Stimulated activated CD8-positive, alpha-beta memory T cell treated with anti-CD3 and anti-CD28 coated beads, Interleukin-4, amount 100 ng/mL, for 24 hours (primary cell): Measurements from ENCODE around the gene PTX4.

Experiments used
- DNase-seq: peaks from one replicate; pipeline ENCODE4 v3.0.0-alpha.2; 2020; ENCODE audit warnings: low read depth

Gene PTX4

DNA sequence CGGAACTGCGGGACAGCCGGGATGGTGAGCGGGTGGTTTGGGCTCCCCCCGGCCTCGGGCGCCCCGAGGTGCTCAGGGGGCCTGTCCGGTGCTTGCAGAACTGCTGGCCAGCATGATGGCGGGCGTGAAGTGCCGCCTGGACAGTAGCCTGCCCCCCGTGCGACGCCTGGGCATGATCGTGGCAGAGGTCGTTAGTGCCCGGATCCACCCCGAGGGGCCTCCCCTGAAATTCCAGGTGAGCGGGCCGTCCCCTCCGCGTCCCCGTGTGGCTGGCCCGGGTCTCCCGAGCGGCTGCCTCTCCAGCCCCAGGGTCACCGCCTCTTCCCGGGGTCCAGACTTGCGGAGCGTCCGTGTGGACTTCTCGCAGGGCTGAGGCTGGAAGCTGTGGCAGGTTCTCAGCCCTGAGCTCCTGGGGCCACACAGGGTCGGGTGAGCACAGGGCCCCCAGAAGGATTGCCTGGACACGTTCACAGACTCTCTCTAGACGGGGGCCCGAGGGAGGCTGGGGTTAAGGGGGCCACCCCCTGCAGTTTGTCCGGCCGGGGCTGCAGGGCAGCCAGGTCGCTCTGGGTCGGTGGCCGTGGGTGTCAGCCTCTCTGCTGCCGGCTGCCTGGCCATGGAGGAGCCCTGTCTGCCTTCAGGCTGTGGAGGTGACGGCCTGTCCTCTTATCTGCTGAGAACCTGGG, 11.9 kb upstream of the PTX4 start:
- no peak for DNase-seq

DNA sequence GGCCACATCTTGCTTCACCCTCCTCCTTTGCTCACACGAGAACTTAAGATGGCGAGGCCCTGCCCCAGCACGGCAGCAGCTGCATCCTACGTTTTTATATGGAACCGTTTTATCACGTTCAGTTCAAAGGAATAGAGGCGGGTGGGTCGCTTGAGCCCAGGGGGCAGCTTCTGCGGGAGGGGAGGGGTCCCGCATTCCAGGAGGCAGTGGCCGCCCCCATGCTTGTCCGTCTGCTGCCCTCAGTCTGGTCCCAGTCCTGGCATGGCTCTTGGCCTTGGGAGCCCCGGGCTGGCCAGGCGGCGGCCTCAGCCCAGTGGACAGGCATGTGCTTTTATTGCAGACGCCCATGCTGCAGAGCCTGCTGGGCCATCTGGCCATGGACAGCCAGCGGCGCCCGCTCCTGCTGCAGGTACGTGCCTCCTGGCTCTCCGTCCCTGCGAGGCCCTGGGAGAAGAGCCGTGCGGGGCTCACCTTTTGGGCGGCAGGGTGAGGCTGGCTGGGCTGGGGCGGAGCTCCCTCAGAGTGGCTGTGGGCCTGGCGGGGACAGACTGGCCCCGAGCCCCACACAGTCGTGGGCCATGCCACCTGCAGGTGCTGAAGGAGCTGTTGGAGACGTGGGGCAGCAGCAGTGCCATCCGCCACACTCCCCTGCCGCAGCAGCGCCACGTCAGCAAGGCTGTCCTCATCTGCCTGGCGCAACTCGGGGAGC, 11.2 kb upstream of the PTX4 start:
- no peak for DNase-seq

DNA sequence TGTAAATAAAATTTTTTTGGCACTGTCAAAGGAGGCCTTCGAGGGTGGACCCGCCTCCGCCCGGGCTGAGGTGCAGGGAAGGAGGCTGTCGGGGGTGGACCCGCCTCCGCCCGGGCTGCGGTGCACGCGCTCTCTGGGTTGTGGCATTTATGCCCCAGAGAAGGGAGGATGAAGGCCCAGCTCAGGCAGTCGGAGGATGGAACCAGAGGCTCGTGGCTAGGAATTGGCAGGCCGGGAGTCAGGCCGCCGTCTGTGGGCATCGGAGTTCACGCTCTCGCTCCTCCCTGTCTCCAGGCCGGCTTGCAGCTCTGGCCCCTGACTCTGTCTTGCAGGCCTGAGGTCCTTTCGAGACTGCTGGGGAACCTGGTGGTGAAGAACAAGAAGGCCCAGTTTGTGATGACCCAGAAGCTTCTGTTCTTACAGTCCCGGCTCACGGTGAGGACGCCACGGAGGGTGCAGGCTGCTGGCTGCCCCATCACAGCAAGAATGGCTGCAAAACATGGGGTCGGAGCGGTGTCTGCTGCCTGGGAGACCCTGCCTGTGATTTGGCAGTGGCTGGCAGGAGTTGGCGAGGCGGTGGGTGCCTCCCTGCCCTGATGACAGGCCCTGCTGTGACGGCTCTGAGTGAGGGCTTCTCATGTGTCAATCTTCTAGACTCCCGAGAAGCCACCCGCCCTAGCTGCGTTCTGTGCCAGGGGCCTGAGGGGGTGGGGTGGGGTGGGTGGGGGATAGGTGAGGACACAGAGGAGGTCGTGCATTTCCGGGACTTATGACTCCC, 10.3 kb upstream of the PTX4 start:
- no peak for DNase-seq

GRCh38 chr16:1497014-1497598, 8.4 kb upstream of the PTX4 start:
- no peak for DNase-seq

DNA sequence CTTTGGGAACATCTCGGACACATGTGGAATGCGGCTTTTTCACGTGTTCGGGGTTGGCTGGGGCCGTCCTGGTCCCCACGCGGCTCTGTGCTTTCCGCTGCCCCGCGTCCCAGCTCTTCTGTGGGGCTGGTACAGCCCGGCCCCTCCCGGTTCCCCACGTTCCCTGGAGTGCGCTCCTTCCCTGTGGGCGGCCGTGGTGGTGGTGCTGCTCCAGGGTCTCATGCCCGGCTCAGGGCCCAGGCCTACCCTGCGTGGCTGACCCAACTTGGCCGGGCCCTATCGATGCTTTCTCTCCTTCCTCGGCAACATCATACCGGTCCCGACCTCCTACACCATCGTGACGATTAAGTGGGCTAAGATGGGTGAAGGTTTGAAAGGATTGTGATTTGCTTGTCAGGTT, 7.7 kb upstream of the PTX4 start:
- no peak for DNase-seq

DNA sequence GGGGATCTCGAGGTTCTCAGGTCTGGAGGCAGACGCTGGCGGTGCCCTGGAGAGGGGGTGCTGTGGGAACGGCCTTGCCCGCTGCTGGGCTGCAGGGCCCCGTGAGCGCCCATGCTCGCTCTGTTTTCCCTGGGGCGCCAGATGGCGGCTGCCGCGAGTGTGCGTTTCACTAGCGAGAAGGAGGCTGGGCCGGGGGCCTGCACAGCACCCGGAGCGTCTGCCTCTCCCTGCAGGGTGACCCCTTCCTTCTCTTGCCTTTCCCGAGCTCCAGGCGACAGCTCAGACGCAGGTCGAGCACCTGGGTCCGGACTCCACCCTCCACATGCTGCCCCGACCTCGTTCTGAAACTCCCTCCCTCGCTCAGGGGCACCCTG, 7.1 kb upstream of the PTX4 start:
- DNase-seq, result no peak

DNA sequence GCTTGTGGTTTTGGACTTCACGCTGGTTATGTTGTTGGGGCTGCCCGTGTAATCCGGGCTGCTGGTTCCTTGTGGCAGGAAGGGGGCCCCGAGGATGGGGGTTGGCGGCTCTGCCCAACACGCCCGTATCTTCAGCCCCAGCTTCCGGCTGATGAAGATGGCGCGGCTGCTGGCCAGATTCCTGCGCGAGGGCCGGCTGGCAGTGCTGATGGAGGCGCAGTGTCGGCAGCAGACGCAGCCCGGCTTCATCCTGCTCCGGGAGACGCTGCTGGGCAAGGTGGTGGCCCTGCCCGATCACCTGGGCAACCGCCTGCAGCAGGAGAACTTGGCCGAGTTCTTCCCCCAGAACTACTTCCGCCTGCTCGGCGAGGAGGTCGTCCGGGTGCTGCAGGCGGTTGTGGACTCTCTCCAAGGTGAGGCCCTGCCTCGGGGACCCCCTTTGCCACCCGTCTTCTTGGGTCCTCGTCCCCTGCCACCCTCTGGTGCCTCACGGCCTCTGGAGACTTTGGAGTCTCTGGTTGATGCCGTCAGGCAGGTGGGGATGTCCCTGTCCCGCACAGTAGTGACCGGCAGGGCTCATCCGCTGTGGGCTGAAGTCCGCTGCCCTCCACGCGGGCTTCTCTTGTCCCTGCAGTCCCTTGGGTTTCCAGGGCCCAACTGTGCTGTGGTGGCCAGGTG, 6.6 kb upstream of the PTX4 start:
- DNase-seq, result no peak

GRCh38 chr16:1494711-1495110, 6.0 kb upstream of the PTX4 start:
- DNase-seq, result no peak

DNA sequence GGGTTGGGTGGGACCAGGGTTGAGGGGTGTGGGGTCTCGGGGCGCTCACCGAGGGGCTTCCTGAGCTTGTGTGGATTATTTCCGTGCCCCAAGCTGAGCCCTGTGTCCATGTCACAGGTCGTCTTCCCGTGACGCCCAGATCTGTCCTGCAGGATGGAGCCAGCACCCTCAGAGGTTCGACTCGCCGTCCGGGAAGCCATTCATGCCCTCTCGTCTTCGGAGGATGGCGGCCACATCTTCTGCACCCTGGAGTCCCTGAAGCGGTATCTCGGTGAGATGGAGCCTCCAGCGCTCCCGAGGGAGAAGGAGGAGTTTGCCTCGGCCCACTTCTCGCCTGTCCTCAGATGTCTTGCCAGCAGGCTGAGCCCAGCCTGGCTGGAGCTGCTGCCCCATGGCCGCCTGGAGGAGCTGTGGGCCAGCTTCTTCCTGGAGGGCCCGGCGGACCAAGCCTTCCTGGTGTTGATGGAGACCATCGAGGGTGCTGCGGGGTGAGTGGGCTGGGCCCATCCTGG, 5.4 kb upstream of the PTX4 start:
- DNase-seq, result no peak

DNA sequence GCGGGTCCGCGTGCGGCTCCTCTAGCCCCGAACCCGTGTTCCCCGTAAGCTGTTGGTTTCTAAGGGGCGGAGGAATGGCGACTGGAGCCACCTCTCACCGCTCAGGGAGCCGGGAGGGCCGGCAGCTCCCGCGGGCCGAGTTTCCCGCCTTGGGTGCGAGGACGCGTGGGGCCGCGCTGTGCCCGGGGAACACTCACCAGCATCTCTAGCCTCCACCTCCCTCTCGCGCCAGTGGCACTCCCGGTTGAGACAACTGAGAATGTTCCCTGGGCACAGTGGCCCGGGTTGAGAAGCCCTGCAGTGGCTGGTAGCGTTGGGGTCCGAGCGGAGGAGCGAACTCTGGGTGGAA, 5.0 kb upstream of the PTX4 start:
- no peak for DNase-seq

DNA sequence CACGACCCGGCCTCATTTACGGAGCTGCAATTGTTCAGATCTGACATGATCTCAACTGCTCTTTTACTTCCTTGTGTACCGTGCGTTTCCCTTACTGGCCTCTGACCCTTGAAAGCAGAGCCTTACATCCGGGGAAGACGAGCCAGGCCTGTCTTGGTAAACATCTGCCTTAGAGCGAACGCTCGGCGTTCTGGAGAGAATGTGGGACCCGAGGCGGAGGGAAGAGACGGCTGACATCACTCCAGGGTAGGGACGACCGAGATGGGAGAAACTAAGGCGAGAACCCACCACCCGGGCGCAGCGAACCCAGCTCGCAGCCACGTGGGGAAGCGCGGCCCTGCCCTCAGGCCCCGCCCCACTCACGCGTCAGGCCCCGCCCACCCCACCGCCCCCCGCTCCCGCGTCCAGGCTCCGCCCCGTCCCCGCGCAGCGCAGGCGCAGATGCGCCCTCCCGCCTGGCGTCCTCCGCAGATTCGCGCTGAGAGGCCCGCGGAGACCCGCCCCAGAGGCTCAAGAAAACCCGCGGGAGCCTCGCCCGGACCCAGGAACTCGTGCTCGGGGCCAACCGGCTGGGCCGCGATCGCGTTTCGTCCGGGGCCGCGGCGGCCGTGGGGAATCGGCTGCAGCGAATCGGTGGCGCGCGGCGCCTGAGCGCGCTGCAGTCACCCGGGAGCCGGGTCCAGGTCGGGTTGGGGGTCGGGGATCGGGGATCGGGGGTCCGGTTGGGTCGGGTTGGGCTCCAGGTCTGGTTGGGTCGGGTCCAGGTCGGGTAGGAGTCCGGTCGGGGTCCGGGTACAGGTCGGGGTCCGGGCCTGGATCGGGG, 4.4 kb upstream of the PTX4 start, which contains the start of gene TELO2:
Gene TELO2, plus strand, starts transcription at position 438 of the 823 bp plus-strand sequence. CDS start 922 bp downstream, outside the sequence.
- peak; percentile 80 for DNase-seq

- DNase-seq, result no peak
Measured at GRCh38 chr16:1492082-1492922, 3.6 kb upstream of the PTX4 start.

- no peak for DNase-seq
Measured at GRCh38 chr16:1491327-1491726, 2.6 kb upstream of the PTX4 start.

DNA sequence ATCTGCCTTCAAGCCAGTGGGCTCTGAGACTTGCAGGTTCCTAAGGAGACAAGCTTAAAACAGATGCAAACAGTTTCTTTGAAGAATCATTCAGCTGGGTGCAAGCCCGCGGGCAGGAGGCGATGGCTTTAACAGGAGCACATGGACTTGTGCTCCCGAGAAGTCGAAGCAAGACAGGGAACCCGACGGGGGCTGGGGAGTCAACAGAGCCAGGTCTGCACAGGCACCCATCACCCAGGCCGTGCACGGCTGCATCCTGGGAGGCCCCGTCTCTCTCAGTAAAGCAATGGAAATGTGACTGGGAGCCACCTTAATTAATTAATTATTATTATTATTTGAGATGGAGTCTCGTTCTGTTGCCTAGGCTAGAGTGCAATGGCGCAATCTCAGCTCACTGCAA, 333 bp upstream of the PTX4 start:
- DNase-seq, result no peak

- DNase-seq, result no peak
Measured at GRCh38 chr16:1488054-1488601, 616 bp downstream of the PTX4 start.

DNA sequence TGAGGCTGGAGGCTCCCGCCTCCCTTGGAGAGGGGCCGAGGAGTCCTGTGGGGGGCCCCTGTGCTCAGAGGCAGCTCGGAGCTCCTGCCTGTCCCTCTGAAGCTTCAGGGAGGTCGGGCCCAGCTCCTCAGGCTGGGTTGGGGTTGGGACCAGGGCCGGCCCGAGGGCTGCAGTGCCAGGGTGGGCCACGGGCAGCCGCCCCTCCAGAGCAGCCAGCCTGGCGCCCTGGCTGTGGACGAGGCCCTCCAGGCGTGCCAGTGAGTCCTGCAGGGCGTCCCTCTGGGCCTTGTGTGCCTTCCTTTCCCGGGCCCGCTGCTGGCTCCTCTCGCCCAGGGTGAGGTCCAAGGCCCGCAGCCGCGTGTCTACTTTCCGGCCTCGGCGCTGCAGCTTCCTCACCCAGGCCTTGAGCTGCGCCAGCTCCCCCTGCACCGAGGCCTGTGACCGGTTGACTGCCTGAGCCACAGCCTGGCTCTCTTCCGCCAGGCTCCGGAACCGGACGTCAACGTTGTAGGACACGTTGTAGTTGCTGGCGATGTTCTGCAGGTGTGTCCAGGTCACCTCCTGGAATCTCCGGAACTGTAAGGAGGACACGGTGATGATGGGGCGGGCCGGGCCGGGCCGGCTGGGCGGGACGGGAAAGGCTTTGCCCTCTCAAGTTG, 1.2 kb downstream of the PTX4 start:
- DNase-seq, result no peak

GRCh38 chr16:1486551-1487390, 2.0 kb downstream of the PTX4 start:
- DNase-seq, result no peak

DNA sequence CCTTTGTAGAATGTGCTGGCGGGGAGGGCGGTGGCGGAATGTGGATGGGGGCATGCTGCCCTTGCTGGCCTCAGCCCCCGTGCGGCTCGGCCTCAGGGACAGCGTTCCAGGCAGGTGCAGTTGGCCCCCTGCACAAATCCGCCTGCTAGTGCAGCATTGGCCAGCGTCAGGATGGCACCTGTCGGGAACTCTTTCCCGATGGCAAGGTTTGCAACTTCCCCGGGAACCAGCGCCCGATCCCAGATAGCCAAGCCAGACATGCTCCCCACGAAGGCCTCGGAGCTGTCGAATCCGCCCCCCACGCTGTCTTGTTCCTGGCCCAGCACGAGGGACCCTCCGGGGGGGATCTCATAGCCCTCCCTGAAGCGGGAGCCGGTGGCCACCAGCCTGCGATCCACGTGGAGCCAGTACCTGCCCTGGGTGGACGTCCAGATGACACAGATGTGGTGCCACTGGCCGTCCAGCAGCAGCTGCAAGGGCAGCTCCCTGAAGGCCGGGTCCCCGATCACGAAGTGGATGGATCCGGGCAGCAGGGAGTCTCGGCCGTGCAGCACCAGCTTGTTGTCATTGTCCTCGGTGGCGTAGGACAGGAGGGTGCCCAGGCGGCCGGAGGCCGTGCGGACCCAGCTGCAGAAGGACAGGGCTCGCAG, 2.8 kb downstream of the PTX4 start:
- DNase-seq, result no peak
